Measurements from ENCODE around the gene SHB. TPM values are rescaled to one million over a fixed set of nuclear protein-coding genes. Genes with fewer than 3 reads are reported as not detected.

SHB gene
- total and polyA plus RNA-seq, 2 of the 8 experiments (the other 6 are each of a cell fraction or from before 2014, with no cell fraction given): 4.1 to 12.6 TPM

DNA sequence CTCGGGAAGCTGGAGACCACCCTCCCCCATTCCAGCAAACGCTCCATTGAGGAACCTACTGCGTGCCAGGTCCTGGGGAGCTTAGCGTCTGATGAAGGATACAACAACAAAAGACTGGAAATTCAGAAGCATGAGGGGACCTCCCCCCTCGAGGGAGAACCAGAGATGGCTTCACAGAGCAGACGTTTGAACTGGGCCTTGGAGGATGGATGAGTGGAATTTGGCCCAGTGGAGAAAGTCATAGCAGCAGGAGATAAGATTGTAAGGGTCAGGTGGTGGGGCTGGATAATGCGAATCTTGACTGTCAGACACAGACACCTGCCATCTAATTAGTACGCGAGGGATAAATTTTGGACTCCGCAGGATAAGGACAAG lies 163.9 kb downstream of the SHB start:
- H2AK5ac ChIP-seq (ENCODE audit: low read depth, low read length): no peak overlapping the region
- ChIA-PET POLR2A (ENCODE audit: partially characterized antibody) (no interaction called here), CTCF (ENCODE audit: partially characterized antibody) (interaction anchor here (0.6 to 2.1 kb wide), 11 partner anchors 11 to 408 kb away, joined by 3 to 6 read pairs (median 4); no protein-coding TSS in a partner anchor)

More for the DNA sequence above, 163.9 kb downstream of the SHB start:
- H2BK20ac ChIP-seq (ENCODE audit: low read length): no peak overlapping the region
- H2BK5ac ChIP-seq (ENCODE audit: low read depth, low read length): no peak overlapping the region
- 0 out of 2 replicates have a peak overlapping the region, but pooled peaks have one; percentile 42 for H3K18ac ChIP-seq (ENCODE audit: extremely low read depth, low read length)
- WGBS, 2 experiments (ENCODE audit: extremely low coverage in 1 of 2, insufficient coverage in 1 of 2, insufficient read length in 1 of 2, insufficient replicate concordance in 2 of 2, low coverage in 1 of 2, low lambda C conversion rate in 2 of 2, missing lambda C conversion rate in 1 of 2): 84% methylated on average over 10 of the region's 10 CpGs; no CpG with 5 or more reads in 1 of the 2 experiments
- no peak for DNase-seq (ENCODE audit: low read depth in 1 of 2, low spot score in 2 of 2)
- peaks cover 0 to 3% (median 0%) of the 10 kb centered on the region in 4 experiments; a peak in 3 of 7 replicates for H3K27me3 ChIP-seq (replicated peaks in 1 of 4; ENCODE audit: control insufficient read depth in 3 of 4, extremely low read depth in 1 of 4, insufficient read depth in 3 of 4, low read length in 3 of 4)
- no peak overlapping the region for H3K14ac ChIP-seq (ENCODE audit: insufficient read length)
- H2BK12ac ChIP-seq (ENCODE audit: low read depth, low read length): no peak overlapping the region
- no peak overlapping the region for H3K4ac ChIP-seq (replicated peaks; ENCODE audit: insufficient read length, low read depth, low read length)
- no peak overlapping the region for H2BK15ac ChIP-seq (ENCODE audit: low read length)
- TF ChIP-seq HDAC2 (IDR thresholded peaks at IDR 0.05; ENCODE audit: borderline replicate concordance in 1 of 2, low read depth in 2 of 2, low read length in 2 of 2) (no peak), SAP30 (IDR thresholded peaks at IDR 0.05; ENCODE audit: insufficient read depth, insufficient replicate concordance, low read length) (no peak), BRCA1 (IDR thresholded peaks at IDR 0.05; ENCODE audit: low read depth, low read length) (no peak), SP2 (IDR thresholded peaks at IDR 0.05; ENCODE audit: low read length) (no peak)
- TF ChIP-seq, protein P1, sequence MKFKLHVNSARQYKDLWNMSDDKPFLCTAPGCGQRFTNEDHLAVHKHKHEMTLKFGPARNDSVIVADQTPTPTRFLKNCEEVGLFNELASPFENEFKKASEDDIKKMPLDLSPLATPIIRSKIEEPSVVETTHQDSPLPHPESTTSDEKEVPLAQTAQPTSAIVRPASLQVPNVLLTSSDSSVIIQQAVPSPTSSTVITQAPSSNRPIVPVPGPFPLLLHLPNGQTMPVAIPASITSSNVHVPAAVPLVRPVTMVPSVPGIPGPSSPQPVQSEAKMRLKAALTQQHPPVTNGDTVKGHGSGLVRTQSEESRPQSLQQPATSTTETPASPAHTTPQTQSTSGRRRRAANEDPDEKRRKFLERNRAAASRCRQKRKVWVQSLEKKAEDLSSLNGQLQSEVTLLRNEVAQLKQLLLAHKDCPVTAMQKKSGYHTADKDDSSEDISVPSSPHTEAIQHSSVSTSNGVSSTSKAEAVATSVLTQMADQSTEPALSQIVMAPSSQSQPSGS (IDR thresholded peaks at IDR 0.05; ENCODE audit: low read length): no peak
- H3K79me2 ChIP-seq (ENCODE audit: control insufficient read depth in 1 of 2, insufficient read depth in 2 of 2, low read length in 2 of 2): 0 out of 4 replicates have a peak, but pooled peaks cover 0 to 6% of the 10 kb centered on the region in 2 experiments
- H3K56ac ChIP-seq (replicated peaks; ENCODE audit: insufficient read length, low read depth, low read length): no peak overlapping the region
- no peak overlapping the region for H2AFZ ChIP-seq (ENCODE audit: low read length)
- peaks cover 3% of the 10 kb centered on the region; the same call in 1 of the 2 replicates for H3K79me1 ChIP-seq (ENCODE audit: low read depth, low read length)
- no peak overlapping the region for H4K5ac ChIP-seq (ENCODE audit: insufficient read length, low read depth, low read length)
- FAIRE-seq: no peak
- H2BK120ac ChIP-seq (replicated peaks; ENCODE audit: low read depth, low read length): no peak overlapping the region
- peaks cover 0 to 8% (median 6%) of the 10 kb centered on the region in 4 experiments; a peak in 3 of 7 replicates for H3K4me1 ChIP-seq (replicated peaks in 1 of 4; ENCODE audit: control insufficient read depth in 3 of 4, insufficient read depth in 4 of 4, low read length in 3 of 4)
- no peak overlapping the region; the same call in 1 of the 2 replicates for H4K8ac ChIP-seq (ENCODE audit: extremely low read depth, insufficient read depth, low read length)
- H3K23me2 ChIP-seq (ENCODE audit: low read depth, low read length): peaks cover 6% of the 10 kb centered on the region
- H3K9me3 ChIP-seq (ENCODE audit: insufficient read depth in 2 of 2, low read depth in 1 of 2, low read length in 1 of 2): no peaks in the 10 kb centered on the region
- H3K36me3 ChIP-seq (ENCODE audit: control insufficient read depth in 2 of 4, insufficient read depth in 4 of 4, low read length in 3 of 4): no peaks in the 10 kb centered on the region
- peak overlapping the region in 1 of 4 experiments; percentile 74; a peak in 4 of 8 replicates for H3K4me3 ChIP-seq (ENCODE audit: extremely low read depth in 1 of 4, insufficient read depth in 2 of 4, low read depth in 3 of 4, low read length in 4 of 4)
- H3K9ac ChIP-seq (replicated peaks in 1 of 4; ENCODE audit: extremely low read depth in 1 of 4, low read depth in 3 of 4, low read length in 3 of 4): no peak overlapping the region
- H4K91ac ChIP-seq (replicated peaks; ENCODE audit: insufficient read length, low read length): no peak overlapping the region
- H3K27ac ChIP-seq (ENCODE audit: low read depth, low read length): no peak overlapping the region
- no peak overlapping the region for H3K23ac ChIP-seq (ENCODE audit: insufficient read length)
- H3K4me2 ChIP-seq (ENCODE audit: insufficient read depth in 1 of 2, low read depth in 2 of 2, low read length in 2 of 2): peak overlapping the region; percentile 59 to 90
- peaks cover 0 to 2% of the 10 kb centered on the region in 2 experiments for H4K20me1 ChIP-seq (replicated peaks in 1 of 2; ENCODE audit: control insufficient read depth in 1 of 2, insufficient read depth in 2 of 2, low read length in 2 of 2)
